ENCODE results near the gene HKDC1.
A peak's percentile ranks its signal among the peaks of the same experiment; 100 is the strongest.

HKDC1 gene

DNA sequence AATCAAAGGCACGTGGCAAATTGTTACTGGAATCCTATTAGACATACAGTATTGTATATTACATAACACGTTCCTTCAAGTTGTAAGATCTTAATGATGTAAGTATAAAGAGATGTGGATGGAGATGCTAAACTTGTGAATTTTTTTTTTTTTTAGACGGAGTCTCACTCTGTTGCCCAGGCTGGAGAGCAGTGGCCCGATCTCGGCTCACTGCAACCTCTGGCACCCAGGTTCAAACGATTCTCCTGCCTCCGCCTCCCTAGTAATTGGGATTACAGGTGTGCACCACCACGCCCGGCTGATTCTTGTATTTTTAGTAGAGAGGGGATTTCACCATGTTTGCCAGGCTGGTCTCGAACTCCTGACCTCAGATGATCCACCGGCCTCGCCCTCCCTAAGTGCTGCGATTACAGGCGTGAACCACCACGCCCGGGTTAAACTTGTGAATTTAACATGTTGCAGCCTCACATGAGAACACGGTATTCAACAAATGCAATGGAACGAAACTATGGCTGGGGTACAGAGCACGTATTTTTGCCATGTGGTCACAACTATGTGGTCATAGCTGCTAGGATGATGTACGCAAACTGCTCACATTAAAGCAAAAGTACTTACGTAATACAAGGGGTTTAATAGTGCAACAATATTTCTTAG lies 40.9 kb upstream of the HKDC1 start:
- Histone ChIP-seq H3K9ac (peak overlapping the region; percentile 89), H3K27ac (peak overlapping the region; percentile 77), H3K79me2 (ENCODE audit: insufficient read depth, low read depth) (peaks cover 39% of the 10 kb centered on the region), H3K4me1 (ENCODE audit: low read depth, poor library complexity, severe bottlenecking) (peaks cover 17% of the 10 kb centered on the region), H3K36me3 (ENCODE audit: insufficient read depth) (no peaks in the 10 kb centered on the region), H2AFZ (ENCODE audit: low read depth) (peak overlapping the region; percentile 51), H4K20me1 (ENCODE audit: insufficient read depth) (no peaks in the 10 kb centered on the region), H3K27me3 (ENCODE audit: insufficient read depth, low read depth) (no peaks in the 10 kb centered on the region), H3K4me2 (peak overlapping the region; percentile 53), H3K4me3 (IDR thresholded peaks at IDR 0.05; ENCODE audit: insufficient read depth, low read depth, low read length) (no peak overlapping the region)
- TF ChIP-seq, protein P1, sequence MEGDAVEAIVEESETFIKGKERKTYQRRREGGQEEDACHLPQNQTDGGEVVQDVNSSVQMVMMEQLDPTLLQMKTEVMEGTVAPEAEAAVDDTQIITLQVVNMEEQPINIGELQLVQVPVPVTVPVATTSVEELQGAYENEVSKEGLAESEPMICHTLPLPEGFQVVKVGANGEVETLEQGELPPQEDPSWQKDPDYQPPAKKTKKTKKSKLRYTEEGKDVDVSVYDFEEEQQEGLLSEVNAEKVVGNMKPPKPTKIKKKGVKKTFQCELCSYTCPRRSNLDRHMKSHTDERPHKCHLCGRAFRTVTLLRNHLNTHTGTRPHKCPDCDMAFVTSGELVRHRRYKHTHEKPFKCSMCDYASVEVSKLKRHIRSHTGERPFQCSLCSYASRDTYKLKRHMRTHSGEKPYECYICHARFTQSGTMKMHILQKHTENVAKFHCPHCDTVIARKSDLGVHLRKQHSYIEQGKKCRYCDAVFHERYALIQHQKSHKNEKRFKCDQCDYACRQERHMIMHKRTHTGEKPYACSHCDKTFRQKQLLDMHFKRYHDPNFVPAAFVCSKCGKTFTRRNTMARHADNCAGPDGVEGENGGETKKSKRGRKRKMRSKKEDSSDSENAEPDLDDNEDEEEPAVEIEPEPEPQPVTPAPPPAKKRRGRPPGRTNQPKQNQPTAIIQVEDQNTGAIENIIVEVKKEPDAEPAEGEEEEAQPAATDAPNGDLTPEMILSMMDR (conservative IDR thresholded peaks at IDR 0.05; ENCODE audit: low read depth, low read length), result no peak

DNA sequence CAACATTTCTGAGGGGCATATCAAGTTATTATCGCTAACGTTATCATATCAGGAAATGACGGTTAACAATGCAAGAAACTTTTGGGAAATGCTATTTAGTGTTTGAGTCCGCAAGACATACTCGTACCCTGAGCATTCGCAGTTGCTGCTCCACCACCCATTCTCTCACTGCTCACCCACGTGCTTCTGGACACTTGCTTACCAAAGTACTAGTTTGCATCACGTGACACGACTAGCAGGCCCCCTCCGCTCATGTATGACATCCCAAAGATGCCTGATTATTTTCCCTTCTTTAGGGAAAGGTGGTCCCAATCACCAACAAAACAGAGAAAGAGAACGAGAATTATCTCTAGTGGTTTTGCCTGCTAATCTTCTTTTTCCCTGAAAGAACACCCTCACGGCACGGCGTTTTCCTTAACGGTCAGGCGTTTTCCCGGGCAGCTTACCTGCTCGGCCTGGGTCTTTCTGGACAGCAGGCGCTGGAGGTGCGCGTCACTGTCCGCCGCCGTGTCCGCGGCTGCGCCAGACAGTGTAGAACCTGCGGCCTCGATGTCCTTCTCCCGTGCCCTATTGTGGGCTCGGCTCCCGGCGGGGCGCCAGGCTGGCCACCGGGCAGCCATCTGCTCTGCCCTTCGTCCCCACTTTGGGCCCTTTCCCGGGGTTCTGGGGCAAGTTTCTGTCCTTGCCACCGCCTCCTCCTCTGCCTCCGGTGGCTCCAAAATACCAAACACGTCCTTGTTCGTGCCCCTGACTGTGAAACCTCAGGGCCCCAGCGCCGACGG lies 40.2 kb upstream of the HKDC1 start, which contains the start of gene SUPV3L1:
SUPV3L1 (plus strand) TSS at position 492 of the 782 bp plus-strand sequence; CDS start at position 550, 58 bp downstream.
- peak within 1 kb of the TSS; percentile 51 for H2AFZ ChIP-seq (ENCODE audit: low read depth)
- TF ChIP-seq, protein P1 (conservative IDR thresholded peaks at IDR 0.05; ENCODE audit: low read depth, low read length), result no peak
- peak within 1 kb of the TSS; percentile 89 for H3K9ac ChIP-seq
- peak within 1 kb of the TSS; percentile 19 for H3K4me3 ChIP-seq (IDR thresholded peaks at IDR 0.05; ENCODE audit: insufficient read depth, low read depth, low read length)
- peaks cover 17% of the 10 kb centered on the region for H3K4me1 ChIP-seq (ENCODE audit: low read depth, poor library complexity, severe bottlenecking)
- H4K20me1 ChIP-seq (ENCODE audit: insufficient read depth), result no peaks in the 10 kb centered on the region
- no peaks in the 10 kb centered on the region for H3K27me3 ChIP-seq (ENCODE audit: insufficient read depth, low read depth)
- peak within 1 kb of the TSS; percentile 66 for H3K4me2 ChIP-seq
- H3K79me2 ChIP-seq (ENCODE audit: insufficient read depth, low read depth), result peaks cover 46% of the 10 kb centered on the region
- H3K36me3 ChIP-seq (ENCODE audit: insufficient read depth), result no peaks in the 10 kb centered on the region
- H3K27ac ChIP-seq, result peak within 1 kb of the TSS; percentile 77

DNA sequence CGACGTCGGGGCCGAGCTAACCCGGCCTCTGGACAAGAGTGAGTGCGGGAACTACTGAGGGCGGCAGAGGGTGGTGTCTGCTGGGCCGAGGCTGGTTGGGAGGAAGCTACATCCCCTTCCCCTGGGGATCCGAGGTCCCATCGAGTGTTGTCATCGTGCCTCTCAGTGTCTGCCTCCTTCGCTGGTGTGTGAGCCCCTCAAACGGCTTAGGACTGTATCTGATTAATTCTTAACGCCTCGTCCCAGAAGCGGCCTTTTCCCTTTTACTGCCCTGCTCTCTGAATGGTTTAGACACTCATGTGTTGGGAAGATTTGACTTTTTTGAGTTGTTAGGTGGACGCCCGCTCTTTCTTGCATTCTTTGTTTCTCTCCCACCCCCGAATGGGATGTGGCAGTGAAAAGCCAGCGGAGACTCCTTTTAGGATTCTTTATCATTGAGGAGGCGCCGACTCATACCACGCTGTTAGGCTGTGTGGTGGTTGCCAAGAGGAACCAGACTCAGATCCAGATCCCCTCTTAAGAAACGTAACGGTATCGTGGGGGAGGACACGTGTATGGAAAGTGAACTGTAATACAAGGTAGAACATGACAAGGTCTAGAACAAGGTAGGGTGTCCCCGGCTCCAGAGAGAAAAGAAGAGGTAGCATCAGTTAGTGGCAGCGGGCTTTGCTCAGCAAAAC lies 39.5 kb upstream of the HKDC1 start:
- H3K9ac ChIP-seq, result peak overlapping the region; percentile 89
- H3K79me2 ChIP-seq (ENCODE audit: insufficient read depth, low read depth), result peaks cover 54% of the 10 kb centered on the region
- peak overlapping the region; percentile 77 for H3K27ac ChIP-seq
- H4K20me1 ChIP-seq (ENCODE audit: insufficient read depth), result no peaks in the 10 kb centered on the region
- peak overlapping the region; percentile 19 for H3K4me3 ChIP-seq (IDR thresholded peaks at IDR 0.05; ENCODE audit: insufficient read depth, low read depth, low read length)
- H3K27me3 ChIP-seq (ENCODE audit: insufficient read depth, low read depth), result no peaks in the 10 kb centered on the region
- H3K4me2 ChIP-seq, result peak overlapping the region; percentile 66
- H3K4me1 ChIP-seq (ENCODE audit: low read depth, poor library complexity, severe bottlenecking), result peaks cover 17% of the 10 kb centered on the region
- peak overlapping the region; percentile 51 for H2AFZ ChIP-seq (ENCODE audit: low read depth)
- TF ChIP-seq, protein P1 (conservative IDR thresholded peaks at IDR 0.05; ENCODE audit: low read depth, low read length), result no peak
- no peaks in the 10 kb centered on the region for H3K36me3 ChIP-seq (ENCODE audit: insufficient read depth)

DNA sequence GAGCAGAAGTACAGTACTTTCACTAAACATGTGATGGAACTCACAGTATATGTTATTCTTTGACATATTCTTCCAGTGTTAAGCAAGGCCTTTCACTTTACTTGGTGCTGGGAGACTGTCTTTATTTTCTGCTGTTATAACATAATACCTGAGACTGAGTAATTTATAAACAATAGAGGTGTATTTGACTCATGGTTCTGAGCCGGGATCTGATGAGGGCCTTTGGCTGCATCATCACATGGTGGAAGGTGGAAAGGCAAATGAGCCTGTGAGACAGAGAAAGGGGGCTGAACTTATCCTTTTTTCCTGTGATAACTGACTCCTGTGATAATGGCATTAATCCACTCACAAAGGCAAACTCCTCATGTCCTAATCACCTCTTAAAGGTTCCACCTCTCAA lies 38.7 kb upstream of the HKDC1 start:
- peak overlapping the region; percentile 77 for H3K27ac ChIP-seq
- H3K4me3 ChIP-seq (IDR thresholded peaks at IDR 0.05; ENCODE audit: insufficient read depth, low read depth, low read length), result no peak overlapping the region
- H3K4me1 ChIP-seq (ENCODE audit: low read depth, poor library complexity, severe bottlenecking), result peaks cover 17% of the 10 kb centered on the region
- TF ChIP-seq, protein P1 (conservative IDR thresholded peaks at IDR 0.05; ENCODE audit: low read depth, low read length), result no peak
- no peaks in the 10 kb centered on the region for H3K36me3 ChIP-seq (ENCODE audit: insufficient read depth)
- no peak overlapping the region for H2AFZ ChIP-seq (ENCODE audit: low read depth)
- H3K27me3 ChIP-seq (ENCODE audit: insufficient read depth, low read depth), result no peaks in the 10 kb centered on the region
- H3K9ac ChIP-seq, result peak overlapping the region; percentile 89; the same call in 1 of the 2 replicates
- 0 out of 2 replicates have a peak, but pooled peaks cover 3% of the 10 kb centered on the region for H4K20me1 ChIP-seq (ENCODE audit: insufficient read depth)
- H3K4me2 ChIP-seq, result peak overlapping the region; percentile 66
- H3K79me2 ChIP-seq (ENCODE audit: insufficient read depth, low read depth), result peaks cover 61% of the 10 kb centered on the region
